ENCODE data around the gene PTPN22. TPM values are rescaled to one million over a fixed set of nuclear protein-coding genes. Genes with fewer than 3 reads are reported as not detected.
A peak's percentile ranks its signal among the peaks of the same experiment; 100 is the strongest.

Gene PTPN22
- total RNA-seq, 1 experiment from 2014 or later: not detected

DNA sequence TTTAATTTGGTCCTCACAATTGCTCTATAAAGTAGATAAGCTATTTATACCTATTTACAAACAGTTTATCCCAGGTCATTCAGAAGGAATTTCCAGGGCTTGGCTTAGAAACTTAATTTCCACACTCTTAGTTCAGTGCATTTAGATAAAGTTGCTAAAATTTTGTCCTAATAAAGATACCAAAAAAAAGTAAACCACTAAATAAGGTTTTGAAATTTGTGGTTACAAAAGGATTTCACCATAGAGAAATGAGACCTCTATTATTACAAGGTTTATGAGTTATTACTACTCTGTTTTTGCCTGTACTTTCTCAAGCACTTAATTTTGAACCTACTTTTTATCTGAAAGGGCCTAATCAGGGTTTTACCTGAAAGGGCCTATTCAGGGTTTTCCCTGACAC is 22.4 kb downstream of the PTPN22 start (continued):
- TF ChIP-seq, protein P1, sequence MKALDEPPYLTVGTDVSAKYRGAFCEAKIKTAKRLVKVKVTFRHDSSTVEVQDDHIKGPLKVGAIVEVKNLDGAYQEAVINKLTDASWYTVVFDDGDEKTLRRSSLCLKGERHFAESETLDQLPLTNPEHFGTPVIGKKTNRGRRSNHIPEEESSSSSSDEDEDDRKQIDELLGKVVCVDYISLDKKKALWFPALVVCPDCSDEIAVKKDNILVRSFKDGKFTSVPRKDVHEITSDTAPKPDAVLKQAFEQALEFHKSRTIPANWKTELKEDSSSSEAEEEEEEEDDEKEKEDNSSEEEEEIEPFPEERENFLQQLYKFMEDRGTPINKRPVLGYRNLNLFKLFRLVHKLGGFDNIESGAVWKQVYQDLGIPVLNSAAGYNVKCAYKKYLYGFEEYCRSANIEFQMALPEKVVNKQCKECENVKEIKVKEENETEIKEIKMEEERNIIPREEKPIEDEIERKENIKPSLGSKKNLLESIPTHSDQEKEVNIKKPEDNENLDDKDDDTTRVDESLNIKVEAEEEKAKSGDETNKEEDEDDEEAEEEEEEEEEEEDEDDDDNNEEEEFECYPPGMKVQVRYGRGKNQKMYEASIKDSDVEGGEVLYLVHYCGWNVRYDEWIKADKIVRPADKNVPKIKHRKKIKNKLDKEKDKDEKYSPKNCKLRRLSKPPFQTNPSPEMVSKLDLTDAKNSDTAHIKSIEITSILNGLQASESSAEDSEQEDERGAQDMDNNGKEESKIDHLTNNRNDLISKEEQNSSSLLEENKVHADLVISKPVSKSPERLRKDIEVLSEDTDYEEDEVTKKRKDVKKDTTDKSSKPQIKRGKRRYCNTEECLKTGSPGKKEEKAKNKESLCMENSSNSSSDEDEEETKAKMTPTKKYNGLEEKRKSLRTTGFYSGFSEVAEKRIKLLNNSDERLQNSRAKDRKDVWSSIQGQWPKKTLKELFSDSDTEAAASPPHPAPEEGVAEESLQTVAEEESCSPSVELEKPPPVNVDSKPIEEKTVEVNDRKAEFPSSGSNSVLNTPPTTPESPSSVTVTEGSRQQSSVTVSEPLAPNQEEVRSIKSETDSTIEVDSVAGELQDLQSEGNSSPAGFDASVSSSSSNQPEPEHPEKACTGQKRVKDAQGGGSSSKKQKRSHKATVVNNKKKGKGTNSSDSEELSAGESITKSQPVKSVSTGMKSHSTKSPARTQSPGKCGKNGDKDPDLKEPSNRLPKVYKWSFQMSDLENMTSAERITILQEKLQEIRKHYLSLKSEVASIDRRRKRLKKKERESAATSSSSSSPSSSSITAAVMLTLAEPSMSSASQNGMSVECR (CRISPR knock-in tag; IDR thresholded peaks at IDR 0.05; ENCODE audit: borderline replicate concordance): no peak
- TF ChIP-seq SMAD3 (CRISPR knock-in tag; IDR thresholded peaks at IDR 0.05; ENCODE audit: borderline replicate concordance): no peak
- no peak for TF ChIP-seq JUN (CRISPR knock-in tag; IDR thresholded peaks at IDR 0.05)
- no peak for TF ChIP-seq E2F4 (CRISPR knock-in tag; IDR thresholded peaks at IDR 0.05; ENCODE audit: borderline replicate concordance, low read depth)

DNA sequence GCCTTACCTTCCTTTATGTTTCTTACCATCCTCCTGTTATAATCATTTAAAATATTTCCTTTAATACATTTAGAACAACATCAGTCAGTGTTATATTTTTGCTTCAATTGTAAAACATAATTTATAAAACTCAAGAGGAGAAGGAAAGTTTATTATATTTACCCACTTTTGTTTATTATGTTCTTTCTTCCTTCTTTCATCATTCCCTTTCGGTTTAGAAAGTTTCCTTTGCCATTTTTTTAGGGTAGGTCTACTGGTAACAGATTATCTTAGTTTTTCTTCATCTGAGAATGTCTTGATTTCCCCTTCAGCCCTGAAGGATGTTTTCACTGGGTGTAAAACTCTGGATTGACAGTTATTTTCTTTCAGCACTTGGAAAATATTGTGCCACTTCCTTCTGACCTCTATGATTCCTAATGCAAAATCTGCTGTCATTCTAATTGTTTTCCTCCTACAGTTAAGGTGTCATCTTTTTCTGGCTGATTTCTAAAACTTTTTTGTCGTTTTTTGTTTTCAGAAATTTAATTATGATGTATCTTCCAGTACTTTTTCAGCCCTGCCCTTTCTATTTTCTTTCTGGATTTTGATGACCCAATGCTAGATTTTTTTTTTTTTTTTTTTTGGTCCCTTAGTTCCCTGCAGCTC is 25.0 kb downstream of the PTPN22 start:
- Mint-ChIP-seq H3K4me3 (no peak overlapping the region), H3K27ac (no peak overlapping the region), H3K27me3 (ENCODE audit: low read depth) (peaks cover 3% of the 10 kb centered on the region; the same call in 1 of the 2 replicates), H3K9me3 (peaks cover 23% of the 10 kb centered on the region), H3K36me3 (peaks cover 6% of the 10 kb centered on the region; the same call in 1 of the 2 replicates), H3K4me1 (no peaks in the 10 kb centered on the region)
- ChIA-PET CTCF (interaction anchor here (0.6 kb wide), 1 partner anchor 117 kb away, joined by 3 read pairs; no protein-coding TSS in a partner anchor), POLR2A (no interaction called here)
- ATAC-seq (no peak), DNase-seq (ENCODE audit: low spot score) (no peak)
- no peak for TF ChIP-seq ZNF232 (CRISPR knock-in tag; IDR thresholded peaks at IDR 0.05)
- TF ChIP-seq ZNF317 (CRISPR knock-in tag; IDR thresholded peaks at IDR 0.05; ENCODE audit: borderline replicate concordance, low read depth): peak; percentile 94

GRCh38 chr1:113836534-113836933 is 35.0 kb downstream of the PTPN22 start:
- H3K4me3 Mint-ChIP-seq: no peak overlapping the region
- H3K36me3 Mint-ChIP-seq: no peaks in the 10 kb centered on the region
- POLR2A ChIA-PET: no interaction called here
- TF ChIP-seq, protein P2, sequence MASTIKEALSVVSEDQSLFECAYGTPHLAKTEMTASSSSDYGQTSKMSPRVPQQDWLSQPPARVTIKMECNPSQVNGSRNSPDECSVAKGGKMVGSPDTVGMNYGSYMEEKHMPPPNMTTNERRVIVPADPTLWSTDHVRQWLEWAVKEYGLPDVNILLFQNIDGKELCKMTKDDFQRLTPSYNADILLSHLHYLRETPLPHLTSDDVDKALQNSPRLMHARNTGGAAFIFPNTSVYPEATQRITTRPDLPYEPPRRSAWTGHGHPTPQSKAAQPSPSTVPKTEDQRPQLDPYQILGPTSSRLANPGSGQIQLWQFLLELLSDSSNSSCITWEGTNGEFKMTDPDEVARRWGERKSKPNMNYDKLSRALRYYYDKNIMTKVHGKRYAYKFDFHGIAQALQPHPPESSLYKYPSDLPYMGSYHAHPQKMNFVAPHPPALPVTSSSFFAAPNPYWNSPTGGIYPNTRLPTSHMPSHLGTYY (CRISPR knock-in tag; IDR thresholded peaks at IDR 0.05): no peak
- no peak for TF ChIP-seq ZNF281 (CRISPR knock-in tag; IDR thresholded peaks at IDR 0.05)
- no peak for TF ChIP-seq TEAD1 (CRISPR knock-in tag; IDR thresholded peaks at IDR 0.05)
- no peak for TF ChIP-seq ELF4 (CRISPR knock-in tag; IDR thresholded peaks at IDR 0.05; ENCODE audit: low read depth)
- no peak for TF ChIP-seq GABPB1 (CRISPR knock-in tag; IDR thresholded peaks at IDR 0.05)
- TF ChIP-seq, protein P3, sequence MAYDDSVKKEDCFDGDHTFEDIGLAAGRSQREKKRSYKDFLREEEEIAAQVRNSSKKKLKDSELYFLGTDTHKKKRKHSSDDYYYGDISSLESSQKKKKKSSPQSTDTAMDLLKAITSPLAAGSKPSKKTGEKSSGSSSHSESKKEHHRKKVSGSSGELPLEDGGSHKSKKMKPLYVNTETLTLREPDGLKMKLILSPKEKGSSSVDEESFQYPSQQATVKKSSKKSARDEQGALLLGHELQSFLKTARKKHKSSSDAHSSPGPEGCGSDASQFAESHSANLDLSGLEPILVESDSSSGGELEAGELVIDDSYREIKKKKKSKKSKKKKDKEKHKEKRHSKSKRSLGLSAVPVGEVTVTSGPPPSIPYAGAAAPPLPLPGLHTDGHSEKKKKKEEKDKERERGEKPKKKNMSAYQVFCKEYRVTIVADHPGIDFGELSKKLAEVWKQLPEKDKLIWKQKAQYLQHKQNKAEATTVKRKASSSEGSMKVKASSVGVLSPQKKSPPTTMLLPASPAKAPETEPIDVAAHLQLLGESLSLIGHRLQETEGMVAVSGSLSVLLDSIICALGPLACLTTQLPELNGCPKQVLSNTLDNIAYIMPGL (CRISPR knock-in tag; IDR thresholded peaks at IDR 0.05): no peak
- TF ChIP-seq SMAD3 (CRISPR knock-in tag; IDR thresholded peaks at IDR 0.05; ENCODE audit: borderline replicate concordance): no peak
- no peak for TF ChIP-seq E2F5 (CRISPR knock-in tag; IDR thresholded peaks at IDR 0.05)
- no peak for TF ChIP-seq ATF1 (CRISPR knock-in tag; IDR thresholded peaks at IDR 0.05)
- TF ChIP-seq FOXP1 (CRISPR knock-in tag; IDR thresholded peaks at IDR 0.05; ENCODE audit: borderline replicate concordance): no peak
- no peak for TF ChIP-seq SOX15 (CRISPR knock-in tag; IDR thresholded peaks at IDR 0.05)
- no peak for TF ChIP-seq ZNF219 (CRISPR knock-in tag; IDR thresholded peaks at IDR 0.05; ENCODE audit: borderline replicate concordance)
- TF ChIP-seq, protein P4, sequence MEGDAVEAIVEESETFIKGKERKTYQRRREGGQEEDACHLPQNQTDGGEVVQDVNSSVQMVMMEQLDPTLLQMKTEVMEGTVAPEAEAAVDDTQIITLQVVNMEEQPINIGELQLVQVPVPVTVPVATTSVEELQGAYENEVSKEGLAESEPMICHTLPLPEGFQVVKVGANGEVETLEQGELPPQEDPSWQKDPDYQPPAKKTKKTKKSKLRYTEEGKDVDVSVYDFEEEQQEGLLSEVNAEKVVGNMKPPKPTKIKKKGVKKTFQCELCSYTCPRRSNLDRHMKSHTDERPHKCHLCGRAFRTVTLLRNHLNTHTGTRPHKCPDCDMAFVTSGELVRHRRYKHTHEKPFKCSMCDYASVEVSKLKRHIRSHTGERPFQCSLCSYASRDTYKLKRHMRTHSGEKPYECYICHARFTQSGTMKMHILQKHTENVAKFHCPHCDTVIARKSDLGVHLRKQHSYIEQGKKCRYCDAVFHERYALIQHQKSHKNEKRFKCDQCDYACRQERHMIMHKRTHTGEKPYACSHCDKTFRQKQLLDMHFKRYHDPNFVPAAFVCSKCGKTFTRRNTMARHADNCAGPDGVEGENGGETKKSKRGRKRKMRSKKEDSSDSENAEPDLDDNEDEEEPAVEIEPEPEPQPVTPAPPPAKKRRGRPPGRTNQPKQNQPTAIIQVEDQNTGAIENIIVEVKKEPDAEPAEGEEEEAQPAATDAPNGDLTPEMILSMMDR (IDR thresholded peaks at IDR 0.05): no peak

More at GRCh38 chr1:113836534-113836933, 35.0 kb downstream of the PTPN22 start:
- DNase-seq (ENCODE audit: low spot score) (no peak), ATAC-seq (no peak)
- no peaks in the 10 kb centered on the region for H3K4me1 Mint-ChIP-seq
- no peak overlapping the region for H3K27ac Mint-ChIP-seq
- peaks cover 8% of the 10 kb centered on the region; the same call in 1 of the 2 replicates for H3K27me3 Mint-ChIP-seq (ENCODE audit: low read depth)
- CTCF ChIA-PET: interaction anchor here (0.6 to 2.2 kb wide), 10 partner anchors 11 to 1030 kb away, joined by 3 to 7 read pairs (median 3); partner anchors contain the start of gene OLFML3
- H3K9me3 Mint-ChIP-seq: peaks cover 3% of the 10 kb centered on the region; the same call in 1 of the 2 replicates

All from WTC11 (cell line).